WERI-Rb-1 (cell line): ENCODE data around the gene ABCC12.
"Not testable (repeated sequence)": the region's sequence is repeated elsewhere in the genome, so short reads cannot be mapped to it uniquely, and the experiment has no call there.

Experiments used
- DNase-seq: peaks from one replicate; pipeline ENCODE4 v3.0.0-alpha.2; 2020
- H3K27ac ChIP-seq: fragments of 250-450 bp; sonication (Bioruptor Pico); 2 replicates; pipeline ENCODE4 v1.5.1; 2020; ENCODE audit warnings: mild to moderate bottlenecking, moderate library complexity
- H3K27me3 ChIP-seq: fragments of 250-450 bp; sonication (Bioruptor Pico); 2 replicates; pipeline ENCODE4 v1.5.1; 2021; ENCODE audit warnings: mild to moderate bottlenecking, low read depth, moderate library complexity; ENCODE audit not compliant: insufficient read depth, severe bottlenecking
- H3K36me3 ChIP-seq: fragments of 250-450 bp; sonication (Bioruptor Pico); 2 replicates; pipeline ENCODE4 v1.5.1; 2020; ENCODE audit warnings: mild to moderate bottlenecking, moderate library complexity
- H3K4me3 ChIP-seq: 2 replicates; pipeline ENCODE4 v1.5.1; 2011; ENCODE audit warnings: low read depth, mild to moderate bottlenecking, control low read depth, low read length
- H3K9me3 ChIP-seq: fragments of 250-450 bp; sonication (Bioruptor Pico); 2 replicates; pipeline ENCODE4 v1.5.1; 2021; ENCODE audit warnings: mild to moderate bottlenecking, moderate library complexity; ENCODE audit not compliant: severe bottlenecking
- TF ChIP-seq, protein P1 (sequence below): IDR thresholded peaks from 2 replicates; pipeline ENCODE4 v1.5.1; 2011; ENCODE audit warnings: low read depth, mild to moderate bottlenecking, control low read depth, inconsistent platforms, low read length

The ABCC12 gene

DNA sequence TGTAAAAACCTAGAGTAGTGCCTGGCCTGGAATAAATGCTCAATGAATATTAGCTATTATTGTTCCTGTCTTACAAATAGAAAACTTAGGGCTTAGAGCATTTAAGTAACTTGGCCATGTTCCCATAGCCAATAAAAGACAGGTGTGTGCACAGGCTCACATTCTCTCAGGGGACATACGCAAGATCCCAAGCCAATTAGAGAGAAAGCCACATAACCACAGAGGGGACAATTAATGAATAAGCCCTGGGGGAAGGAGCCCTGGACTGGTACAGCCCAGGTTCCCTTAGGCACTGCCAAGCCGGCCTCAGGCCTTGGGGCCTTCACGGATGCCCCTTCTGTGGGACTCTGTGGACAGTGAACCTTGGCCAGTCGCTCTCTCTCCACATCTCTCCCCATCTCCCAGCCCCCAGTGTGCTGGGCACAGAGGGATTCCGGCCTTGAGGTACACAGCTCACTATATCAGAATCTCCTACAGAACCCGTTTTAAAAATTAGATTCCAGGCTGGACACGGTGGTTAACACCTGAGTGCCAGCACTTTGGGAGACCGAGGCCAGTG, 27.3 kb upstream of the ABCC12 start:
- TF ChIP-seq, protein P1, sequence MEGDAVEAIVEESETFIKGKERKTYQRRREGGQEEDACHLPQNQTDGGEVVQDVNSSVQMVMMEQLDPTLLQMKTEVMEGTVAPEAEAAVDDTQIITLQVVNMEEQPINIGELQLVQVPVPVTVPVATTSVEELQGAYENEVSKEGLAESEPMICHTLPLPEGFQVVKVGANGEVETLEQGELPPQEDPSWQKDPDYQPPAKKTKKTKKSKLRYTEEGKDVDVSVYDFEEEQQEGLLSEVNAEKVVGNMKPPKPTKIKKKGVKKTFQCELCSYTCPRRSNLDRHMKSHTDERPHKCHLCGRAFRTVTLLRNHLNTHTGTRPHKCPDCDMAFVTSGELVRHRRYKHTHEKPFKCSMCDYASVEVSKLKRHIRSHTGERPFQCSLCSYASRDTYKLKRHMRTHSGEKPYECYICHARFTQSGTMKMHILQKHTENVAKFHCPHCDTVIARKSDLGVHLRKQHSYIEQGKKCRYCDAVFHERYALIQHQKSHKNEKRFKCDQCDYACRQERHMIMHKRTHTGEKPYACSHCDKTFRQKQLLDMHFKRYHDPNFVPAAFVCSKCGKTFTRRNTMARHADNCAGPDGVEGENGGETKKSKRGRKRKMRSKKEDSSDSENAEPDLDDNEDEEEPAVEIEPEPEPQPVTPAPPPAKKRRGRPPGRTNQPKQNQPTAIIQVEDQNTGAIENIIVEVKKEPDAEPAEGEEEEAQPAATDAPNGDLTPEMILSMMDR = no peak
- no peaks in the 10 kb centered on the region for H3K9me3 ChIP-seq
- H3K4me3 ChIP-seq = no peak overlapping the region
- no peak for DNase-seq
- H3K27me3 ChIP-seq = no peaks in the 10 kb centered on the region
- no peaks in the 10 kb centered on the region for H3K36me3 ChIP-seq
- H3K27ac ChIP-seq = no peak overlapping the region

DNA sequence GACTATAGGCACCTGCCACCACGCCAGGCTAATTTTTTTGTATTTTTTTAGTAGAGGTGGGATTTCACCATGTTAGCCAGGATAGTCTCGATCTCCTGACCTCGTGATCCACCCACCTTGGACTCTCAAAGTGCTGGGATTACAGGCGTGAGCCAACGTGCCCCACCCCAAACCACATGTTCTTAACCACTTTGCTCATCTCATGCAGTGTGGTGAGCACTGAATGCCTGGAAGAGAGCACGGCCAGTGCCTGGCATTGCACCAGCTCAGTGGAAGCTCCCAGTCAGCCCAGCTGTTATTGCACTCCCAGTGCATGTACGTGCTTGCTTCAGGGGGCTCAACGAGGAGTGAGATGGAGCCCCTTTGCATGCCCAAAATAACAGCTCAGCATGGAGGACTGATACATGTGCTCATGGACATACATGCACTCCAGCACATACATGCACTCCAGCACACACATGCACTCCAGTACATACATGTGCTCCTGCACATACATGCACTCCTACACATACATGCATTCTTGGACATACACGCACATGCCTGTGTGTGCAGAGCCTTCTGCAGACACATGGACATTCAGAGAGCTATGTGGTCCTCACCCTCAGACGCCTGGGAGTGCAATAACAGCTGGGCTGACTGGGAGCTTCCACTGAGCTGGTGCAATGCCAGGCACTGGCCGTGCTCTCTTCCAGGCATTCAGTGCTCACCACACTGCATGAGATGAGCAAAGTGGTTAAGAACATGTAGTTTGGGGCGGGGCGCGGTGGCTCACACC, 26.1 kb upstream of the ABCC12 start:
- H3K36me3 ChIP-seq, H3K27ac ChIP-seq, DNase-seq, H3K9me3 ChIP-seq, H3K4me3 ChIP-seq, H3K27me3 ChIP-seq: not testable (repeated sequence)

DNA sequence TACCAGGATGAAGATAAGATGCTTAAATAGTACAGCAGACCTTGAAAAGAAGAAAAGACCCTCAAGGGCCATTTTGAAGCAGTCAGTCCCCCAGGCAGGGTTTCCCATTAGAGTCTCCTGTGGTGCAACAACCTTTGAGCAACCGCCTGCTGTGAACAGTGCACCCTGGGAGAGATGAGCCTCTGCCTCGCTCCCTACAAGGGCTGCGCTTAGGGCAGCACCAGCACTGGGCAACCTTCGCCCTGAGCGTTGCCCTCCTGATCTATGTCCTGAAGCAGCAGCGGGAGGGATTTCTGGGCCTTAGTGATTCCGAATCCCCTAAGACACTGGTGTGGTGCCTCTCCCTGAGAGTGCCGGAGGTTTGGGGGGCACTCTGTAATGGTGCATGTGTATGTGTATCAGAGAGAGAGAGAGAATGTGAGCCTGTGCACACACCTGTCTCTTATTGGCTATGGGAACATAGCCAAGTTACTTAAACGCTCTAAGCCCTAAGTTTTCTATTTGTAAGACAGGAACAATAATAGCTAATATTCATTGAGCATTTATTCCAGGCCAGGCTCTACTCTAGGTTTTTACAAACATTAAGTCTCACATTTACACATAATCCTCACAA, 25.2 kb upstream of the ABCC12 start:
- Histone ChIP-seq H3K4me3 (no peak overlapping the region), H3K36me3 (no peaks in the 10 kb centered on the region), H3K9me3 (no peaks in the 10 kb centered on the region), H3K27ac (no peak overlapping the region), H3K27me3 (no peaks in the 10 kb centered on the region)
- no peak for DNase-seq
- TF ChIP-seq, protein P1 = no peak

DNA sequence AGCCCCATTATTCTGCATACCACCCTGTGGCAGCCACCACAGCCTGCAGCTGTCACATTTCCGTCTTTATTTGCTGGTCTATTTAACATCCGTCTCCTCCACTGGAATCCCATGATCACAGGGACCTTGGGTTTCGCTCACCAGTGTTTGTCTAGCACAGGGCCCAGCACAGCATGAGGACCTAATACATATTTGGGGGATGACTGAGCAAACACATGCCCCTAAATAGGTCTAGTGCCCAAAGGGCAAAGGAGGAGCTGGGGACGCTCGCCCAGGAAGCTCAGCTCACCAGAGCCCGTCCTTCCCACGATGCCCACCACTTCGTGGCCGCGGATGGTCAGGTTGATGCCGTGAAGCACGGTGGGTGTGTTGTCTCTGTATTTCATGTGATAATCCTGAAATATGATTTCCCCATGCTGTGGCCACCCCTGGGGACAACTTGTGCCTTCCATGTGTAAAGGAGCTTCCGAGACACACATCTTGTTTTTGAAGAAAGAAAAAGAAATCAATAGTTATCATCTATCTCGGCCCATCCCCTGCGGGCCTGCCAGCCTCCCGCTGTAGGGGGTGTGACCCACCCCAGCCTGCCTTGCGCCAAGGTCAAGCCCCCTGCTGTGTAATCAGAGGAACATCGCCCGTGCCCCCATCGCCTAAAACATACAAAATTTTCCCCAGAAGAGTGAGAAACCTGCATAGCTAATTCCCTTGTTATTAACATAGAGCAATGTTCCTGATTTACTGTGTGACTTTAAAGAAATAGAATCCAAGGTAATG, 21.0 kb upstream of the ABCC12 start:
- no peak overlapping the region for H3K27ac ChIP-seq
- TF ChIP-seq, protein P1 = no peak
- no peaks in the 10 kb centered on the region for H3K36me3 ChIP-seq
- H3K27me3 ChIP-seq = no peaks in the 10 kb centered on the region
- H3K4me3 ChIP-seq = no peak overlapping the region
- DNase-seq = no peak
- H3K9me3 ChIP-seq = no peaks in the 10 kb centered on the region

DNA sequence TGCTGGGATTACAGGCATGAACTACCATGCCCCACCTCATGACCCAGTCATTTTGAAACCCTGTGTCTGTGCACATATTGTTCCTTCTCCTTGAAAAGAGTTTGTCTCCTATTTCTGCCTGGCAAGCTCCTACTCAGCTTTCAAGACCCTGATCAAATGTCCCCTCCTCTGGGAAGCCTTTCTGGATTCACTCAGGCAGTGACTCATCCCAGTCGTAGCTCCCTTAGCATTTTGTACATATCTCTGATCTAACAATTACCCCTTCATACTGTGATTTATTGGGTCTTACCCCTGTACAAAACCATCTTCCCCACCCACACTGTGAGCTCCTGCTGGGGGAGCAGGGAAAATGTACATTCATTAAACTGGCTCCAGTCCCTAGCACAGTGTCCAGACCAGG, 18.1 kb upstream of the ABCC12 start:
- no peaks in the 10 kb centered on the region for H3K9me3 ChIP-seq
- H3K27me3 ChIP-seq = no peaks in the 10 kb centered on the region
- no peak overlapping the region for H3K27ac ChIP-seq
- H3K36me3 ChIP-seq = no peaks in the 10 kb centered on the region
- TF ChIP-seq, protein P1 = no peak
- no peak overlapping the region for H3K4me3 ChIP-seq
- DNase-seq = no peak

DNA sequence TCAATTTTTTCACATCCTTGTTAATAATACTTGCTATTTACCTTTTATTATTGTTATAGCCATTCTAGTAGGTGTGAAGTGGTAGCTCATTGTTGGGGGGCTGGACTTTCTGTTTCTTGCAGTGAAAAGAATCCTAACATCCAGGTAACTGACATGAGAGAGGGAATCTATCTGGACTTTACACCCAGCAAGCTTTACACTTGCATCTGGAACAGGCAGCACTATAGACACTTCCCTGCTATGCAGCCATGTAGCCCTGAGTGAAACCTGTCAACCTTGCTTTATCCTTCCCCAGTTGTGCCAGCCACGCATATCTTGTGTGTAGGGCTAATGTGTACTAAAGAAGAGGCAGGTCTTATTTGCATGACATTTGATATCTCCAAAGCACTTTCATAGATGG, 16.9 kb upstream of the ABCC12 start:
- no peaks in the 10 kb centered on the region for H3K27me3 ChIP-seq
- DNase-seq = no peak
- no peaks in the 10 kb centered on the region for H3K36me3 ChIP-seq
- no peaks in the 10 kb centered on the region for H3K9me3 ChIP-seq
- no peak overlapping the region for H3K4me3 ChIP-seq
- TF ChIP-seq, protein P1 = no peak
- H3K27ac ChIP-seq = no peak overlapping the region
